ENCODE results near the gene TECPR2.

TECPR2 gene

DNA sequence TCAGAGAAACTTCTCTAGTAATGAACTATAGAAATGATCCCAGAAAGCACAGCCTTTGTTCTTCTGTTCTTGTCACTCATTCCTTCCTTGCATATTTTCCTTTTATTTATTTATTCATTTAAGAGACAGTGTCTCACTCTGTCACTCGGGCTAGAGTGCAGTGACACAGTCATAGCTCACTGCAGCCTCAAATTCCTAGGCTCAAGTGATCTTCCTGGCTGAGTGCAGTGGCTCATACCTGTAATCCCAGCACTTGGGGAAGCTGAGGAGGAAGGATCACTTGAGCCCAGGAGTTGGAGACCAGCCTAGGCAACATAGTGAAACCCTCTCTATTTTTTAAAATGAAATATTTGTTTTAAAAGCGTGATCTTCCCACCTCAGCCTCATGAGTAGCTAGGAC is 11.5 kb downstream of the TECPR2 start:
- no peak for DNase-seq (ENCODE audit: low read depth in 2 of 3, low spot score in 2 of 3)

DNA sequence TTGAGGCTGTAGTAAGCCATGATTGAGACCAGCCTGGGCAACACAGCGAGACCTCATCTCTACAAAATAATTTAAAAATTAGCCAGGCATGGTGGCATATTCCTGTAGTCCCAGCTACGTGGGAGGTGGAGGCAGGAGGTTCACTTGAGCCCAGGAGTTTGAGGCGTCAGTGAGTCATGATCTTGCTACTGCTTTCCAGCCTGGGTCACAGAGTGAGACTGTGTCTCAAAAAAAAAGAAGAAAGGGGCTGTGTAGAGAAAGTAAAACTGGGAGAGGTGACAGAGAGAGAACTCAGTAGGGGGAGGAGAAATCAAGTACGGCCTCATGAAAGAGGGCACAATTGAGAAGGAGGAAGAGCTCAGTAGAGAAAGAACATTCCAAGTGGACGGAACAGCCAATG is 12.4 kb downstream of the TECPR2 start:
- no peak for DNase-seq (ENCODE audit: low read depth in 2 of 3, low spot score in 2 of 3)

GRCh38 chr14:102377696-102378095 is 15.0 kb downstream of the TECPR2 start:
- DNase-seq (ENCODE audit: low read depth in 2 of 3, low spot score in 2 of 3), result no peak

DNA sequence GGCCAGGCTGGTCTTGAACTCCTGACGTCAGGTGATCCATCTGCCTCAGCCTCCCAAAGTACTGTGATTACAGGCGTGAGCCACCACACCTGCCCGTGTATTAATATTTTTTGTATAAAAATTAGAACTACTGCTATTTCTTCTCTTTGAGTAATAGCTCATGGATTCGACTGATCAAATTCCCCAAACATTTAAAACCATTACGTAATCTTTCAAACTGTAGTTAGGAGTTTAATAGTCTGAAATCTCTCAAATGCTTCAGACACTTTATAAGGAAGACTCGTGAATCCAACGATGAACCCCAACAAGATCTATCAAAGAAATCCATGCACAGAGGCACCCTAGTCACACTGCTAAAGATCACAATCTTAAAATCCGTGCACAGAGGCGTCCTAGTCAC is 16.1 kb downstream of the TECPR2 start:
- no peak for DNase-seq (ENCODE audit: low read depth in 2 of 3, low spot score in 2 of 3)

GRCh38 chr14:102387086-102387485 is 24.3 kb downstream of the TECPR2 start:
- DNase-seq (ENCODE audit: low read depth in 2 of 3, low spot score in 2 of 3), result no peak

- DNase-seq (ENCODE audit: low read depth in 2 of 3, low spot score in 2 of 3), result no peak
Measured at GRCh38 chr14:102389246-102389645, 26.5 kb downstream of the TECPR2 start.

- no peak for DNase-seq (ENCODE audit: low read depth in 2 of 3, low spot score in 2 of 3)
Measured at GRCh38 chr14:102390064-102390855, 27.5 kb downstream of the TECPR2 start.

- no peak for DNase-seq (ENCODE audit: low read depth in 2 of 3, low spot score in 2 of 3)
Measured at GRCh38 chr14:102392506-102392905, 29.8 kb downstream of the TECPR2 start.

GRCh38 chr14:102394717-102395375 is 32.1 kb downstream of the TECPR2 start:
- no peak for DNase-seq (ENCODE audit: low read depth in 2 of 3, low spot score in 2 of 3)

GRCh38 chr14:102396521-102396920 is 33.8 kb downstream of the TECPR2 start:
- no peak for DNase-seq (ENCODE audit: low read depth in 2 of 3, low spot score in 2 of 3)

DNA sequence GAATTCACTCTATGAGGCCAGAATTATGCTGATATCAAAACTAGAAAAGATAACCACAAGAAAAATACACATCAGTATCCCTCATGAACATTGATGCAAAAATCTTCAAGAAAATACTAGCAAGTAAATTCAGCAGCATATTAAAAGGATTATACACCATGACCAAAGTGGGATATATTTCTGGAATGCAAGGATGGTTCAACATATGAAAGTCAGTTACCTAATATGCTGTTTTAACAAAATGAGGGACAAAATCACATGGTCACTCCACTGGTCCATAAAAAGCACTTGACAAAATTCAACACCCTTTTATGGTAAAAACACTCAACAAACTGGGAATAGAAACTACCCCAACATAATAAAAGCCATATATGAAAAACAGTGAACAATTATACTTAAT is 40.3 kb downstream of the TECPR2 start:
- DNase-seq (ENCODE audit: low read depth in 2 of 3, low spot score in 2 of 3), result no peak

GRCh38 chr14:102407258-102407657 is 44.5 kb downstream of the TECPR2 start:
- no peak for DNase-seq (ENCODE audit: low read depth in 2 of 3, low spot score in 2 of 3)

GRCh38 chr14:102408724-102409123 is 46.0 kb downstream of the TECPR2 start:
- DNase-seq (ENCODE audit: low read depth in 2 of 3, low spot score in 2 of 3), result no peak

DNA sequence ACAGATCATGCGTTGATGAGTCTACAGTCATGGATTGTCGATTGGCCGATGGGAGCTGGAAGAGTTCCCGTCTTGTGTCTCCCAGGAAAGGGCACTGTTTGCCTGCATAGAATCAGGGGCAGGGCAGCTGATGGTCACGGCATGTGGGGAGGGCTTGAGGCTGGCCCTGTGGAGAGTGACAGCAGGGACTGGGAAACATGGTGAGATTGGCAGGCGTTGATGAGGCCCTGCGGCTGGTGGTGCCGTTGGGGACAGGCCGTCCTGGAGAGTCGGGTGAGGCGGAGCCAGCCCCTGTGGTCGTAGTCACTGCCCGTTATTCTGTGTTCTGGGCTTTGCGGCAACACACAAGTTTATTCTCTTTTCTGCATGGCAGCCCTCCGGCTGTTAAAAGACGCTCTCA is 52.9 kb downstream of the TECPR2 start:
- no peak for DNase-seq (ENCODE audit: low read depth in 2 of 3, low spot score in 2 of 3)

DNA sequence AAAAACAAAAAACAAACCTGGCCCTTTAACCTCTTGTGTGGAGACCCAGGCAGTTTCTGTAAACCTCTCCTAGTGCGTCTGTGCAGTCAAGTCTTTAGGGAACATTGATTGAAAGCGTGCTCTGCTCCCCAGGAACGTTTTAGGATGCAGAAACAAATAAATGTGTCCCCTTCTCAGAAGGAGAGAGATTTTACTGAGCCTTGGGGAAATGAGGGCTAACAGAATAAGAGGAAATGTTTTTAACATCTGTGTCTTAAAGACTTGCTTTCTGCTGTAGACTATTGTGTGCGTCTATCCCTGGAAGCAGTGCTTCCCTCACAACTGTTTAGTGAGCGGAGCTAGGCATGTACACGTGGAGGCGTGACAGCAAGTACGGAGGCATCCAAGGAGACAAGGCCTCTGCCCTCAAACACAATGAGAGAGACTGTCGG is 54.3 kb downstream of the TECPR2 start:
- DNase-seq (ENCODE audit: low read depth in 2 of 3, low spot score in 2 of 3), result no peak

DNA sequence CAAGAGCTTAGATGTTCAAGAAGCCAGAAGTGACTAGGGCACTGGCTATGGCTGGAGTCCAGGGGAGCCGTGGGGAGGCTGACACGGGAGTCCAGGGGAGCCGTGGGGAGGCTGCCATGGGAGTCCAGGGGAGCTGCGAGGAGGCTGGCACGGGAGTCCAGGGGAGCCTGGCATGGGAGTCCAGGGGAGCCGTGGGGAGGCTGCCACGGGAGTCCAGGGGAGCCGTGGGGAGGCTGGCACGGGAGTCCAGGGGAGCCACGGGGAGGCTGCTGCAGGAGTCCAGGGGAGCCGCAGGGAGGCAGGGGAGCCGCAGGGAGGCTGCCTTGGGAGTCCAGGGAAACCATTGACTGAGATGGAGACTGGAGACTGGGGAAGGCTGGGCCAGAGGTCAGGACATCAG is 54.9 kb downstream of the TECPR2 start:
- DNase-seq (ENCODE audit: low read depth in 2 of 3, low spot score in 2 of 3), result no peak

GRCh38 chr14:102418169-102418852 is 55.6 kb downstream of the TECPR2 start:
- DNase-seq (ENCODE audit: low read depth in 2 of 3, low spot score in 2 of 3), result no peak

DNA sequence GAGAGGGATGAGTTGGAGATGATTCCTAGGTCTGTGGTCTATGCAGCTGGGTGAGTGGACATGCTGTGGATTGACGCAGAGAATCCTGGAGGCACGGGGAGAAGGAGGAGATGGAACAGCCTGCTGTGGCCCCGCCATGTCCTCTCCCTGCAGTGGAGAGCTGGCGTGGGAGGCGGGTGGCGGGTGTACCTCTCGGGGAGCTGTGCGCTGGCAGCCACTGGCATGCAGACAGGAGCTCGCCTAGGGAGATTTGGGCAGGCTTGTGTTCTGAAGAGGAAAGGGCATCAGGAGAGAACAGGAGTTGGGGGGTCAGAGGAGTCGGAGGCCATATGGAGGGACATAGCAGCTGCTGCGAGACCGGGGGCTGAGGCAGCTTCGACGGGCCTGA is 56.1 kb downstream of the TECPR2 start:
- no peak for DNase-seq (ENCODE audit: low read depth in 2 of 3, low spot score in 2 of 3)

DNA sequence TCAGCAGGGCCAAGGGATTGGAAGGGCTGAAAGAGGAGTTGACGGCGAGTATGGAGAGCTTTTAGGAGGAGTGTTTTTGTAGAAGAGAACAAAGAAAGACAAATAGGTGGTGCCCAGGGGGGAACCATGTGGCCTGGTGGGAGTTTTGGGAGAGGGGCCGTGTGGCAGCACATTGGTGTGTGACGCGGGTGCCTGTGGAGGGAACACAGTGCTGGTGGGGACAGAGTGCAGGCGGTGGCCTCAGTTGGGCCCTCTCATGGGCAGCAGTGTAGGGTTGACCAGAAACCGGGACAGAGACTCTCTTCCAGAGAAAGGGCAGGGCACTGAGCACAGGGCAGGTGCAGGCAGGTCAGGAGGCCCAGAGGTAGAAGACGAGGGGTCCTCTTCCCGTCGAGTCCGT is 56.5 kb downstream of the TECPR2 start:
- DNase-seq (ENCODE audit: low read depth in 2 of 3, low spot score in 2 of 3), result no peak

- no peak for DNase-seq (ENCODE audit: low read depth in 2 of 3, low spot score in 2 of 3)
Measured at GRCh38 chr14:102419716-102420115, 57.0 kb downstream of the TECPR2 start.

DNA sequence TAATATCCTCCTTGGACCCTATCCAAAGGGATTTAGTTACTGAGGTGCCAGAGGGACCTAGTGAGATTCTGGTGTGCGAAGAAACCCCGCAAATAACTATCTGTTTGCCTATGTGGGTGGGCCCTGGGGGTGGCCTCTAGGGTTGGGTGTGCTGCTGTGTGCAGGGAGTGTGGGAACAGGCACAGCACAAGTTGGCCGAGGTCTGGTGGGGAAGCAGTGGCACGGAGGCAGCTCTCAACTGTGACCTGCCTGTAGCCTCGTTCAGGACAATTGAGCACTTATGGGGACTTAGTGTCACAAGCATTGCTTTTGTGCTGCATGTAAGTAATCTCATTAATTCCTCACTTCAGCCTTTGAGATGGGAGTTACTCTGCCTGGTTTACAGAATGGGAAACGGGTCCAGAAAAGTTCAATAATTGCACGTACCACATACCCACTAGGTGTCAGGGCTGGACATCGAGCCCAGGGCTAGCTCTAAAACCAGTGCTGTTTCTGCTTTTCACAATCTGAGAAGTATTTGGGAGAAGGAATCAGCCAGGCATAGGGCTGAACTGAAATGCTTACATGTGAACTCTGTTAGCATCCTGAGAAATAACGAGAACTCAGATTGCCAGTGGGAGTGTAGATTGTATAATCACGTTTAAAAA is 58.8 kb downstream of the TECPR2 start:
- no peak for DNase-seq (ENCODE audit: low read depth in 2 of 3, low spot score in 2 of 3)

GRCh38 chr14:102424520-102424919 is 61.8 kb downstream of the TECPR2 start:
- DNase-seq (ENCODE audit: low read depth in 2 of 3, low spot score in 2 of 3), result no peak

Data from activated CD8-positive, alpha-beta memory T cell treated with anti-CD3 and anti-CD28 coated beads for 48 hours (primary cell).